Activated CD4-positive, alpha-beta T cell treated with anti-CD3 and anti-CD28 coated beads, Interleukin-2, amount 50 U/mL, for 1 hour (primary cell): ENCODE data around the gene CRYBA4.

Experiments
- DNase-seq: peaks from one replicate; pipeline ENCODE4 v3.0.0-alpha.2; 2020

CRYBA4 gene

DNA sequence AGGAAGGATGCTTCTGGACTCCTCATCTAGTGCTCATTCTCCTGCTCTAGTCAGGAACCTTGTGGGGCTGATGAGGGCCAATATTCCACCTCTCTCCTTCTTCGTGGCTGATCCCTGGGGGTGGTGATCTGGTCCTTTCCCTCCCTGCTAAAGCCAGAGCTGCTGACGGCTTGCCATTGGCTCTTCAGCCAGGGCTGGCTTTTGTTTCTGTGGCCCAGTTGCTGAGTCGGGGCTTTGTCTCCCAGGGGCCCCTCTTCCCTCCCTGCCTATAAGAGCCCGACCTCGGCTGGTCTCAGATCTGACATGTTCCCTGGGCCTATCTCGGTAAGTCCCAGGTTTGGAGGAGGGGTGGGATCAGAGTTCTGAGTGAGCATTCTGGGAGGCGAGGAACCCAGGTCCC, at the start of gene CRYBA4:
Gene CRYBA4 (plus strand): TSS at position 301 of the 400 bp plus-strand sequence. CDS start 634 bp downstream, outside the sequence.
- no peak for DNase-seq

DNA sequence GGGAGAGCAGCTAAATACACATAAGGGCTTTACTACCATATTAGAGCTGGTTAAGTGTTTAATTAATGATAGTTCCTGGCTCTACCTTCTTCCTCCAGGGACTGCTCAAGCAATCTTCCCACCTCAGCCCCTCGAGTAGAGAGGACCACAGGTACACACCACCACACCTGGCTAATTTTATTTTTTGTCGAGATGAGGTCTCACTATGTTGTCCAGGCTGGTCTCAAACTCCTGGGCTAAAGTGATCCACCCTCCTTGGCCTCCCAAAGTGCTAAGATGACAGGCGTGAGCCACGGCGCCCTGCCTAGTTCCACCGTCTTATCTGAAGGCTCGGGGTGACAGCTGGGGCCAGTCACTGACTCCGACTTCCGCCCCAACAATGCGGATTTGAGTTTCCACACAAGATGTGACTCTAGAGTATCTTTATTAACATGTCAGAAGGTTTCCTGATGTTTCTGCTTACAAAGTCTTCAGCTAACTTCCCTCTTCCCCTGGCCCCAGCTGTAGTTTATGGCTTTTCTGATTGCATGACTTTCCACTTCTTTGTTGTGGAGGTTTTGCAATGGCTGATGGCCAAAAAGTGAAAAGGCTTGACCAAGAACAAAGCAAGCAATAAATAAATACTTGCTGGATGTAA, 48.6 kb upstream of the CRYBA4 start:
- DNase-seq, result no peak

DNA sequence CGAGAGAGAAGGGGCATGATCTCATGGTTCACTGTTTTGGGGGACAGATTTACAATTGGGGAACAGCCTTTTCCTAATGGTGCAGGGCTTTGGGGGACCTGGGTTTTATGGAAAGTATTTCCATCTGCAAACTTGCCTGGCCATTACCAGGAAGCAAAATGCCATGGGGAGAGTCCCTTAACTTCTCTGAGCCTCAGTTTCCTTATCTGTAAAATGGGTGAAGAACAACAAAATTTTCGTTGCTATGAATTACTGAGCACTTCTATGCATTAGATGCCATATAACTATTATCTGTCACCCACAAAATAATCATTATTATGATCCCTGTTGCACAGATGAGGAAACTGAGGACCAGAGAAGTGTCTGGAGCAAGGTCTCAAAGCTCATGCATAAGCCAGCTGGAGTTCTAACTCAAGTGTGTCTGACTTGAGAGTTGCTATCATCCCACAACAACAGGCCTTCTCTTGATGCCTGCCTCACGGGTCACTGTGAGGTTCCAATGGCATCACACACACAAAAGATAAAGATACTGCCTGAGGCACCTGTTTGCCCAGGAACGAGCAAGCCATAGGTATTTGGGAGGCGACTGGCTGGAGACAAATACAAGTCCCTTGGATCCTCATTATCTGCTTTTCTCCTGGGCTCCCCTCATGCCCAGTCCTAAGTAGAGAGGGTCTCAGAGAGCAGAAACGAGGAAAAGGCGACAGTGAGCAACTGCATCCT, 47.6 kb upstream of the CRYBA4 start:
- DNase-seq, result no peak

DNA sequence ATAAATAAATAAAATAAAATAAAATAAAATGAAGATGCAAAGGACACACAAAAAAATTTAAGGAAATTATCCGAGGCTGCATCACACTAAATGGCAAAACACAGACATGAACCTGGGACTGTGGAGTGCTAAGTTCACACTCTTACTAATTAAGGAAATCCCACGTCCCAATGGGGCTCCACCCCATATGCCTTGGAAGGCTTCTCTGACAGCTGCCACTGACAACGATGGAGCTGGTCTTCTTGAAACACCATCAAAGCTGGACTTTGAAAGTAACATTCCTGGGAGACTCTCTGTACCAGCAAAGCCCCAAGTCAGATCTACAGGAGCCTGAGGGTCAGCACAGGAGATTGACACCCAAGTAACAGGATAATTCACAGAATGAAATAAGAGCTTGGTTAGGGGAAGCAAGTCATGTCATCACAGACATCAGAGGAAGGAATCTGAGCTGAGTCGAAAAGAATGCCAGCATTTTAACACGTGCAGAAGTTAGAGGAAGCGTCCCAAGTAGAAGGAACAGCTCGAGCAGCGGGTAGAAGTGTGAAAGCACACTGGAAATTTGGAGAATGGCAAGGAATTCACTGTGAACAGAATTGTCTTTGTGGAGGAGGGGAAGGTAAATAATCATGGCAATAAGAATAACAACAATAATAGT, 45.6 kb upstream of the CRYBA4 start:
- no peak for DNase-seq

DNA sequence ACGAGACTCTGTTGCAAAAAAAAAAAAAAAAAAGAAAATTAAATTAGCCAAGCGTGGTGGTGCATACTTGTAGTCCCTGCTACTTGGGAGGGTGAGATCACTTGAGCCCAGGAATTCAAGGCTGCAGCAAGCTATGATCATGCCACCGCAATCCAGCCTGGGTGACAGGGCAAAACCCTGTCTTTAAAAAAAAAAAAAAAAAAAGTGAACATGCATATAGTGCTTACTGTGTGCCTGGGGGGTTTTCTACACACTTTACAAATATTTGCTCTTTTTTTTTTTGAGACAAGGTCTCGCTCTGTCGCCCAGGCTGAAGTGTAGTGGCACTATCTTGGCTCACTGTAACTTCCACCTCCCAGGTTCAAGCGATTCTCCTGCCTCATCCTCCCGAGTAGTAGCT, 44.7 kb upstream of the CRYBA4 start:
- no peak for DNase-seq

DNA sequence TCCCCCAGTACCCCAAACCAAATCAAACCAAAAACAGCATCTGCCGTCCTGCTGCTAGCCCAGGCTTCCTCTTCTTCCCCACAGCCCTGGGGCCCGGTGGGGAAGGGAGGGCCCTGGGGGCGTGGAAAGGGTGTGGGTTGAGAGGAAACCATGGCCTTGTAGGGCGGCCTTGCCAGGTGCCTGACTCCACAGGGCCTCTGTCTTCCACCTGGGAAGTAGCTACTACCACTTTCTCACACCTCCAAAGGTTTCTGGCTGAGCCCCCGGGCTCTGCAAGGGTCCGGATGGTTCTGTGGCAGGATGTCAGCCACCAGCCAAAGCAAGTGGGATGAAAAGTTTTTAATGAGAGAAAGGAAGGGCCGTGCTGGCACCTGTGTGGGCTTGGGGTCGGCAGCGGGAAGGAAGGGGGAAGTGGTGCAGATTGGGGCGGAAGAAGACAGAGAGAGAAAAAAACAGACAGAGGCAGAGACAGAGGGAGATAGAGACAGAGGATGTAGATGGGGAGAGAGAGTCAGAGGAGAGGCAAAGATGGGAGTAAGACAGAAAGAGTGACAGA, 42.4 kb upstream of the CRYBA4 start:
- DNase-seq, result peak; percentile 36

DNA sequence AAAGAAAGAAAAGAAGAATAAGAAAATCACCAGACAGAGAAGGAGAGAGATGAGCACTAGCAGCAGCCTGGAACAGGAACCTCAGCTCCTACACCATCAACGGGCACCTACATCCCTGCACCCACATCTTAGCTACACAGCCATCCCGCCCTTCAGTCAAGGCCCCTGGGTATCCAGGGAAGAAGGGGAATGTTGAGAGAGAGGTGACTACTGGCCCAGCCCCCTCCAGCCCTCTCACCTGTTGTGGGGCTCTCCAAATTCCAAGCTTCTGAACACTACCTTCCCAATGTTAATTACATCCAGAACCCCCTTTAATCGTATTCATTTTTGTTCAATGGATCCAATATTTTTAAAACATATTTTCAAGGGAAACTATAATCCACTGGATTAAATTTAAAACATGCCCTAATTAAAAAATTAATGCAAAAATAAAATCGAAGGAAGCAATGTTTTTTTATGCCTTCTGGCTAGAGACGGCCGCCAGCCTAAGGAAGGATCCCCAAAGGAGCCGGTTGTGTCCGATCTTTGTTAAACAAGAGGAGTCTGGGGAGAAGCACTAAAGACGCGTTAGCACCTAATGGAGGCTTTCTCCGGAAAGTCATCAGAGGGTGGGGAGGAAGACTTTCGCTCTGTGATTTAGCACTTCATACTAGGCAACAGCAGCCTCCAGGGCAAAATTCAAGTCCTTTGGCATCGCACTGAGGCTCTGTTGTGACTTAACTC, 41.4 kb upstream of the CRYBA4 start:
- no peak for DNase-seq

DNA sequence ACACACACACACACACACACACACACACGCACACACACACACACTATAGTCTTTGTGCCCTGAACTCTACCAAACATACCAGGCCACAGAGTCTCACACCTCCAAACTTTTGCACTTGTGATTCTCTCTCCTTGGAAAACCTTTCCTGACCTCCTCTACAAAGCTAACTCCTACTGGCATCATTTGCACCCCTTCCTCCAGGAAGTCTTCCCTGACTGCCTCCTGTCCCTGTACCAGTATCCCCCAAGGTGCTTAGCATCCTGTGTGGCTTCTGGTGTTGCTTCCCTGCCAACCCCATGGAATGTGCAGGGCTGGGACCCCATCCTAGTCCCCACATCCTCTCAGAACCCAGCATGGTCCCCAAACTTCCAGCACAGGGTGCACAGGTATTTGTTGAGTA, 40.7 kb upstream of the CRYBA4 start:
- DNase-seq, result no peak

DNA sequence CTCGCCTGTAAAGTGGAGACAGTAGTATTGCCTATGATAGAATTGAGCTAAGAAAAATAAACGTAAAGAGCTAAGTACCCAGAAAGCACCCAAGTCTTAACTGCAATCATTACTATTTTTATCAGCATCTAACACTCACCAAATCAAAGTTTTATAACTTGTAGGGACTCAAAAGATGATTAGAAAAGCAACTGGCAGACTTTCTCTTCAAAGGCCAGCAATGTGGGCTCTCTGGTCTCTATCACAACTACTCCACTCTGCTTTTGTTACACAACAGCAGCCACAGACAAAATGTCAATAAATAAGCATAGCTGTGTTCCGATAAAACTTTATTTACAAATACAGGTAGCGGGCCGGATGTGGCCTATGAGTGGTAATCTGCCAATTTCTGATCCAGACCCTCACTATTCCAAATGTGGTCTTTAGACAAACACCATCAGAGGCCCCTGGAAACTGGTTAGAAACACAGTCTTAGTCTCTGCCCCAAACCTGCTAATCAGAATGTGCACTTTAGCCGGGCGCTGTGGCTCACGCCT, 40.1 kb upstream of the CRYBA4 start:
- DNase-seq, result no peak

DNA sequence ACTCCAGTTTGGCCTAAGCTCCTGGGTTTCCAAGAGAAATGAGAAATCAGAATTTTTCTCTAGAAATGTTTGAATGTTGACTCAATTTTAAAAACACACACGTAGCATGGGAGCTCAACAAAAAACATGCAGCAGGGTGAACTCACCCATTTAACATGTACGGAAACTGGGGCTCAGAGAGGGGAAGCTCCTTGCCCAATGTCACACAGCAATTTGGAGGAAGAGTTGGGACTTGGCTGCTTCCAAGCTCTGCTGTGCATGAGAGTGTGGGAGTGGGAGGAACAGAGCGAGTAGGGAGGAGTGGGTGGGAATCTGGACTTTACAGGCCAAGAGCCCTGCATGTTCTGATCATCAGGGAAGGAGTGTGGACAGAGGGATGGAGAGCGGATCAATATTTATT, 37.8 kb upstream of the CRYBA4 start:
- DNase-seq, result no peak

DNA sequence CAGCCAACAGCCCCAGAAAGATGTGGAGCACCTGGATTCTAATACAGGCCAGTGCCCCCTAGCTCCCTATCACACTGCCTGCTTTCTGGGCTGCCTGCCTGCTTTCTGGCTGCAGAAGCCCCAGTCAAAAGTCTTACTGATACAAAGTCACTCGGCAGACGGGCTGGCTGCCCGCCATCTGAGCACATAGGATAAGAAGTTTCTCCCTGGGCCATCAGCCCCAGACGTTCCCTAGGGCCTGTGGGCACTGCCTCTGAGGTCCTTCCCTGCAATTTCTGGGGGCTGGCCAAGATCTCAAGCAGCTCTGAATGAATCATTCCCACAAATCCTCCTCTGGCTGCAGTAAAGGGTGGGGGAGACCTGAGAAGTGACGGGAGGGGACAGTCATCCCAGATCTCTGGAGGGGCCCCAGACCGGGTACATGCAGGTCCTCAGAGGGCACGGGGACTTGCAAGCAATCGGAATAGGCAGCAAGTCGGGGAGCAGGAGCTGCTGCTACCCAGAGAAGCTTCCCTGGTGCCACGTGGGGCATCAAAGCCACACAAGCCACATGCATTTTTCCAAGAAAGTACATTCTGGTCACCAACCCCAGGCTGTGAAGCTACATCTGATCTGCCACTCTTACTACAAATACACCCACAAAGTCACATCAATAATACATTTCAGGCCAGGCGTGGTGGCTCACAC, 36.5 kb upstream of the CRYBA4 start:
- DNase-seq, result no peak

DNA sequence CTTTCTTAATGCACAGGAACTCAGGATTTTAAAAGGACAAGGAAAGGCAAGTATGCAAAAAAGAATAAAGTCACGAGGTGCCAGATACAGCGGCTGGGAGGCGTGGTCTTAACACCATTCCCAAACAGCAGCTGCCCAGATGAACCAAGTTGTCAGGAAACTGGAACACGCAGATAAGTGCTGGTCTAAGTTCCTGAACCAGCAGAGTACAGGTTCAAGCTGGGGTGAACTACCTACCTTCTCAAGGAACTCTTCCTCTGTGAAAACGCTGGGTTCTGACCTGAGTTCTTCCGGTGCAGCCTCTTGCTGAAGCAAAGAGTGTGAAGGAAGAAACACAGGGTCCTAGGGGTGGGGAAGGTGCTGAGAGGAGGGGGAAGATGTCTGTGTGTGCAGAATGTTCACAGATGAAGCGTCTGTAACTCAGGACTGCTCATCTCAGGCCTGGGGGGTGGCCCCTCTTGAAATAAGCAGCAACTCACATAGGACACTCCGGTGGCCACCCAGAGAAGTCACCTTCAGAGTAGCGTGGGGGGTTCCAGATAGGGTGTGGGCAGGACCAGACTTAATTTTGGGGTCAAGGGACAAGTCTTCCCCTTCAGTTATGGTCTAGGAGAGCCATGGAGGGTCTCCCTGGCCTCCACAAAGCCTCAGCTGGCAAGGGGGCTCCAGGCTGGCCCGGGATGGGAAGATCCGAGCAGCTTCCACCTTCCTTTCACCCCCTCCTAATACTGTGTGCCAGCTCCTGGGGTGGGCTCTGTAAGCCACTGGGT, 35.0 kb upstream of the CRYBA4 start:
- no peak for DNase-seq

DNA sequence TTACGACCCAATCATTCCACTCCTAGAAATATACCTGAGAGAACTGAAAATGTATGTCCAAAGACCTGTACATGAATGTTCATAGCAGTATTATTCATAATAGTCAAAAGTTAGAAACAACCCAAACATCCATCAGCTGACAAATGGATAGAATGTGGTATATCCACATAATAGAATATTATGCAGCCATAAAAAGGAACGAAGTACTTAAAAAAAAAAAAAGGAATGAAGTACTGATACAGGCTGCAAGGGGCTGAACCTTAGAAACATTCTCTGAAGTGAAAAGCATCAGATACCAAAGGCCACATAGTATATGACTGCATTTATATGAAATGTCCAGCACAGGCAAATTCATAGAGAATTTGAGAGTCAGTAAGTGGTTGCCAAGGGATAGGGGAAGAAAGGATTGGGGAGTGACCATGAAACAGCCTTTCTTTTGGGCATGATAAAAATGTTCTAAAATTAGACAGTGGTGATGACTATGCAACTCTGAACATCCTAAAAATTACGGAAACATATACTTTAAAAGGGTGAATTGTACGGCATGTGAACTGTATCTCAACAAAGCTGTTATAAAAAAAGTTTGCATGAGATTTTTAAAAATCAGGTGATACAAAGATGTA, 33.7 kb upstream of the CRYBA4 start:
- no peak for DNase-seq

DNA sequence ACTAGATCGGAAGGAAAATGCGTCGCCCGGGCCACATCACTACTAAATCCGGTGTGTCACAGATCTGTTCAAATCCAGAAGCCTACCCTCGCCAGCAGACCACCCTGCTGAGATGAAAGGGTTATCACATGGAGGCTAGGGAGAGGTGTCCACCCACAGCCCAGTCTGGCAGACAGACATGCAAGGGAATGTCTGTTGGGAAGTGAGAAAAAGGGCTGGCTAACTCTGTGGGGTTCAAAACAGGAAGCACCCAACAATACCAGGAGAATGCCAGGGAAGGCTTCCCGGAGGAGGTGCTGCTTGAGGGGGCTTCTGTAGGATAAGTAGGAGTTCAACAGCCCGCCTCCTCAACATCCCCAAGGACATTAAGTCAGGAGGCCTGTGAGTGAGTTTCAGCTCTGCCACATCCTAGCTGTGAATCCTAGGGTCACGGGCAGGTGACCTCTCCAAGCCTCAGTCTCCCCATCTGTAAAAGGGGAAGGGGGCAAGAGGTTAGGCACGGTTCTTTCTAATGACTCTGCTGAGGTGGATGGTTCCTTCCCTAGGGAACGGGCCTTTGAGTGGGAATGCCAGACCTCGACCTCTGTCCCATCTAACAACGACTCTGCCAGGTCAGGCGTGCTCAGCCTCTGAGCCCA, 32.9 kb upstream of the CRYBA4 start:
- DNase-seq, result no peak

DNA sequence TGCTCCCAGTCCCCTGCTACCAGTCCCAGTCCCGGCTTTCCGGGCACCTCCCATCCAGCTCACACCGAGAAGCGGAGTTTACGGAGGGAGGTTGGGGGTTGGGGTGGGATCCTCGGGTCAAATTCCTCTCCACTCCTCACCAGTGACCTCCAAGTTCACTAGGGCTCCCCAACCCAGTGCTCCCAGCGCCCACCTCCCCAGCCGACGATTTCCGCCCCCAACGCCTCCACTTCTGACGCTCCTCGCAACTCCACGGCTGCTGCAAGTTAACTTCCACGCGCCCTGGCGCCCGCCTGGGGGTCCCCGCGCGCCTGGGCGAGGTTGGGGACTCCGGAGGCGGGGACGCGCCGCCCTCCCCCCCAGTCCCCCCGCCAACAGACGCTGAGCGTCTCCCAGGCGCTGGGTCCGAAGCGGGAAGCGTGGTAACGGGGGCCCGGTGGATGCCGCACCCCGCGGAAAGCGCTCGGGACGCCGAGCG, 32.4 kb upstream of the CRYBA4 start:
- peak; percentile 18 for DNase-seq

DNA sequence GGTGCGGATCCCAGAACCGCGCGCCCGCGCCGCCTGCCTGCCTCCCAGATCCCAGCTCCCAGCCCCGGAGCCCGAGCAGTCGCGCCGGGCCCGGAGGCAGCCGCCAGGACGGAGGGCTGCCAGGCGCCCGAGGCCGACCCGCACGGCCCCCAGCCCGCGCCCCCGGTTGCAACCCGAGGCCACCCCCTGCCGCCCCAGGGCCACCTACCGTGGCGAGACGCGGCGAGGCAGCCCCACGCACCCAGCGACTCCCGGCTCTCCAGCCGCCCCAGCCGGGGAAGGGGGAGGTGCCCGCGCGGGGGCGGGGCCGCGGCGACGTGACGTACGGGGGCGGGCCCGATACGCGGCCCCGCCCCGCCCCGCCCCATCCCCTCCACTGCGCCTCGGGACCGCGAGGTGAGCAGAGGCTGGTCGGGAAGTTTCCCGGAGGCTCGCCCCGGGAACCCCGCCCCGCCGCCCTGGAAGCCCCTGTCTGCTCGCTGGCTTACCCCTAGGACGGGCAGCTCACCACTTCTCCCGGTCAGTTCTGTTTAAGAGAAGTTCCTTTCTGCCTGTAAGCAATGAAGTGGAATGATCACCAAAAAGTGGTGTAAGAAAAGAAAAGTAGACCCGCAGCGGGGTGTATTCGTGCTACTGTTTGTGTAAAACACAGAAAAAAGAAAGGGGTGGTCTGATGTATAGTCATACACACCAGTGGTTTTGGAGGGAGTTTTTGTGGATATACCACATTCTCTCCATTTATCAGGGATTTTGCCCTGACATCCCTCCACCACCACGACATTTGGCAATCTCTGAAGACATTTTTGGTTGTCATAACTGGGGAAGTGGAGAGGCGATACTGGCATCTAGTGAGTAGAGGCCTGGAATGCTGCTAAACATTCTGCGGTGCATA, 31.7 kb upstream of the CRYBA4 start, which contains the start of gene TPST2:
Gene TPST2 (minus strand): TSS at position 288 of the 892 bp plus-strand sequence. CDS start 48,502 bp downstream, outside the sequence.
- peak; percentile 73 for DNase-seq

DNA sequence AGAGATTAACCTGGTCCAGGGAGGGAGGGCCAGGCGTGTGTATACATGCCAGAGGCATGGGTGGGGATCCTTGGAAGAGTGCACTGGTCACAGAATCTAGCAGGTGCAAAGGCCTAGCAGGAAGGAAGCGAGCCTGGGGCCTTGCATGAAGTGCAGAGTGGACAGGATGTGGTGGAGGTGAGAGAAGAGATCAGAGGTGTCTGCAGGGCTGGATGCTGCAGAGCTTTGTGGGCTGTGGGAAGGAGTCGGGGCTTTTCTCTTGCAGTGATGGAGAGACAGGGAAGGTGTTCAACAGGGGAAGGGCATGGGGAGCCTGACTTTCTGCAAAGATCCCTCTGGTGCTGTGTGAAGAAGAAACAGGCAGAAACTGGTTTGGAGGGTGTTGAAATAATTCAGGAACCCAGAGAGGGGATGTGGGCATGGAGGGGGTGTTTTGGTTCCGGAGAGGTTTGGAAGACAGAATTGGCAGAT, 29.3 kb upstream of the CRYBA4 start:
- peak; percentile 18 for DNase-seq

DNA sequence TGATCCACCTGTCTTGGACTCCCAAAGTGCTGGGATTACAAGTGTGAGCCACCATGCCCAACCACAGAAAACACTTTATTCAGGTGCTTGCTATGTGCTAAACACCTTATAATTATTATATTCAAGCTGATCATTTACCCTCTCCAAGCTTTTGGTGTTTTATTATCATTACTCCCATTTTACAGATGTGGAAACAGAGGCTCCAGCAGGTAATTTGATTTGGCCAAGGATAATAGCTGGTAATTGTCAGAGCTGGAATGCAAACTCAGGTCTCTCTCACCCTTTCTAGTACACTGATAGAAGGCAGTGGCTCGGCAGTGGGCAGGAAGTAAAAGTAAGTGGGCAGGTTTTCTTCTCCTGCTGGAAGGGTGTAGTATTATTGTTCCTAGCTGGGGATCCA, 28.0 kb upstream of the CRYBA4 start:
- DNase-seq, result no peak

DNA sequence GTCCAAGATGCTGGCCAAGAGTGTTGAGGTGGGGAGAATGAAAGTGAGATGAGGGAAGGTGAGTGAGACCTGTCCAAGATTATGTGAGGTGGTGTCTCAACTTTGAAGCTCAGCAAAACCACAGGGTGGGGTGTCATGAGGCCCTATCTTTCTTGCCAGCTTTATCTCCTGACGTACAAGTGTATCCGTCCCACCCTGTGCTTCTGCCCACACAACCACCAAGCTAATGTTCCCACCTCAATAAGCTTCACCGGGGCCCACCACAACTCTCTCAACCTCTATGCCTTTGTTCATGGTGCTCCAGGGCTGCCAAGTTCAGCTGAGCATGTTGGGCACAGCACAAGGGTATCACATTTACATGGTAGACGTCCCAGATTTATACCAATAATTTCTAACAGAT, 24.7 kb upstream of the CRYBA4 start:
- DNase-seq, result no peak
